D341Med (cell line): ENCODE measurements around the gene PCSK2.

Experiments used
- DNase-seq: peaks from one replicate; pipeline ENCODE4 v3.0.0; 2012; ENCODE audit warnings: low spot score

PCSK2 gene

GRCh38 chr20:17334932-17335331, 108.1 kb downstream of the PCSK2 start:
- DNase-seq = no peak

- no peak for DNase-seq
These were observed 112.2 kb downstream of the PCSK2 start for GRCh38 chr20:17339000-17339399.

GRCh38 chr20:17343091-17343490, 116.3 kb downstream of the PCSK2 start:
- no peak for DNase-seq

- DNase-seq = no peak
These were observed 117.0 kb downstream of the PCSK2 start for GRCh38 chr20:17343656-17344452.

GRCh38 chr20:17344790-17345189, 118.0 kb downstream of the PCSK2 start:
- DNase-seq = no peak

GRCh38 chr20:17345321-17345720, 118.5 kb downstream of the PCSK2 start:
- DNase-seq = no peak

GRCh38 chr20:17350321-17350720, 123.5 kb downstream of the PCSK2 start:
- DNase-seq = no peak

- DNase-seq = no peak
These were observed 130.4 kb downstream of the PCSK2 start for GRCh38 chr20:17357238-17357637.

- no peak for DNase-seq
These were observed 132.0 kb downstream of the PCSK2 start for GRCh38 chr20:17358854-17359253.

- DNase-seq = no peak
These were observed 137.8 kb downstream of the PCSK2 start for GRCh38 chr20:17364681-17365080.

GRCh38 chr20:17365831-17366230, 139.0 kb downstream of the PCSK2 start:
- no peak for DNase-seq

- no peak for DNase-seq
These were observed 142.7 kb downstream of the PCSK2 start for GRCh38 chr20:17369506-17369905.

GRCh38 chr20:17372806-17373440, 146.1 kb downstream of the PCSK2 start:
- no peak for DNase-seq

GRCh38 chr20:17374086-17374485, 147.2 kb downstream of the PCSK2 start:
- DNase-seq = no peak

- no peak for DNase-seq
These were observed 149.2 kb downstream of the PCSK2 start for GRCh38 chr20:17376031-17376430.

- no peak for DNase-seq
These were observed 150.4 kb downstream of the PCSK2 start for GRCh38 chr20:17377231-17377630.

- DNase-seq = no peak
These were observed 152.8 kb downstream of the PCSK2 start for GRCh38 chr20:17379651-17380050.

- no peak for DNase-seq
These were observed 154.0 kb downstream of the PCSK2 start for GRCh38 chr20:17380801-17381200.

- no peak for DNase-seq
These were observed 154.9 kb downstream of the PCSK2 start for GRCh38 chr20:17381724-17382123.

GRCh38 chr20:17385798-17386197, 159.0 kb downstream of the PCSK2 start:
- DNase-seq = no peak

GRCh38 chr20:17390655-17391054, 163.8 kb downstream of the PCSK2 start:
- no peak for DNase-seq

- DNase-seq = no peak
These were observed 164.4 kb downstream of the PCSK2 start for GRCh38 chr20:17391127-17391771.

GRCh38 chr20:17394411-17394810, 167.6 kb downstream of the PCSK2 start:
- no peak for DNase-seq
